GM12892 (cell line): ENCODE data around the gene RNF114.

Source experiments
- POLR2A ChIP-seq: IDR thresholded peaks from 2 replicates; pipeline ENCODE4 v1.6.1; 2011; ENCODE audit warnings: low read depth, low read length, control low read depth
- POLR2AphosphoS5 ChIP-seq: IDR thresholded peaks from 2 replicates; pipeline ENCODE4 v1.6.1; 2011; ENCODE audit warnings: low read depth, low read length, control low read depth

GRCh38 chr20:49966861-49967260, 30.7 kb downstream of the RNF114 start:
- no peak for TF ChIP-seq POLR2A
- TF ChIP-seq POLR2AphosphoS5: no peak
